GM19372 (cell line): ENCODE results near the gene DAGLA.

Experiments
- ATAC-seq: cut with Tn5 transposase; IDR thresholded peaks from one replicate; pipeline ENCODE4 v1.9.1; 2021; ENCODE audit warnings: mild to moderate bottlenecking, low read depth, moderate library complexity; ENCODE audit not compliant: unreplicated experiment

The DAGLA gene

GRCh38 chr11:61757213-61757862 lies 77.1 kb downstream of the DAGLA start:
- ATAC-seq: no peak

GRCh38 chr11:61760946-61761345 lies 80.8 kb downstream of the DAGLA start:
- no peak for ATAC-seq

GRCh38 chr11:61761440-61762222 lies 81.4 kb downstream of the DAGLA start:
- ATAC-seq: no peak

GRCh38 chr11:61762223-61762615 lies 82.0 kb downstream of the DAGLA start:
- ATAC-seq: no peak

GRCh38 chr11:61762798-61763197 lies 82.6 kb downstream of the DAGLA start:
- ATAC-seq: no peak

- ATAC-seq: no peak
These were observed 83.9 kb downstream of the DAGLA start for GRCh38 chr11:61763930-61764605.

GRCh38 chr11:61764606-61765260 lies 84.5 kb downstream of the DAGLA start:
- ATAC-seq: no peak

GRCh38 chr11:61765550-61766253 lies 85.5 kb downstream of the DAGLA start:
- no peak for ATAC-seq

GRCh38 chr11:61766353-61766841 lies 86.2 kb downstream of the DAGLA start:
- ATAC-seq: no peak

- no peak for ATAC-seq
These were observed 88.3 kb downstream of the DAGLA start for GRCh38 chr11:61768376-61769076.

GRCh38 chr11:61769169-61769920 lies 89.2 kb downstream of the DAGLA start:
- no peak for ATAC-seq

GRCh38 chr11:61769946-61770683 lies 89.9 kb downstream of the DAGLA start:
- no peak for ATAC-seq

- ATAC-seq: no peak
These were observed 91.2 kb downstream of the DAGLA start for GRCh38 chr11:61771195-61771894.

- no peak for ATAC-seq
These were observed 91.8 kb downstream of the DAGLA start for GRCh38 chr11:61771985-61772455.

GRCh38 chr11:61773356-61773755 lies 93.2 kb downstream of the DAGLA start:
- no peak for ATAC-seq

- ATAC-seq: no peak
These were observed 93.6 kb downstream of the DAGLA start for GRCh38 chr11:61773809-61774208.

GRCh38 chr11:61774411-61774810 lies 94.2 kb downstream of the DAGLA start:
- no peak for ATAC-seq

- no peak for ATAC-seq
These were observed 94.9 kb downstream of the DAGLA start for GRCh38 chr11:61775106-61775505.
